CD14-positive monocyte (primary cell): ENCODE results near the gene CDC42BPG. TPM values are rescaled to one million over a fixed set of nuclear protein-coding genes. Genes with fewer than 3 reads are reported as not detected.

Experiments
- DNase-seq, 3 donors: peaks; one replicate each; pipeline ENCODE4 v3.0.0-alpha.2; 2011 to 2022
- H2AFZ ChIP-seq: 2 replicates; pipeline ENCODE4 v1.6.0; 2012; ENCODE audit warnings: mild to moderate bottlenecking, low read depth, low read length, inconsistent platforms; ENCODE audit not compliant: insufficient read depth, poor library complexity, severe bottlenecking
- H3K27ac ChIP-seq, 2 donors: 1 replicate in 1 of 2; 2 replicates in 1 of 2; pipeline ENCODE4 v1.5.1; 2012 to 2013; ENCODE audit warnings: low read length in 2 of 2, control low read depth in 1 of 2, inconsistent platforms in 1 of 2, low read depth in 1 of 2, mild to moderate bottlenecking in 1 of 2
- H3K27me3 ChIP-seq, 2 donors: one replicate each; pipeline versions ENCODE4 v1.6.0 to v1.6.1; 2011 to 2013; ENCODE audit warnings: low read length in 2 of 2; ENCODE audit not compliant: control insufficient read depth in 2 of 2, insufficient read depth in 2 of 2
- H3K36me3 ChIP-seq, 2 donors: replicated peaks in 1 of 2; 1 replicate in 1 of 2; 2 replicates in 1 of 2; pipeline versions ENCODE4 v1.5.1 to v1.6.1; 2012 to 2013; ENCODE audit warnings: low read length in 2 of 2, control low read depth in 1 of 2, inconsistent platforms in 1 of 2, mild to moderate bottlenecking in 1 of 2; ENCODE audit not compliant: insufficient read depth in 2 of 2, control insufficient read depth in 1 of 2
- H3K4me1 ChIP-seq, 2 donors: 1 replicate in 1 of 2; 2 replicates in 1 of 2; pipeline versions ENCODE4 v1.5.1 to v1.6.1; 2012 to 2013; ENCODE audit warnings: low read length in 2 of 2, control low read depth in 1 of 2, inconsistent platforms in 1 of 2, mild to moderate bottlenecking in 1 of 2, moderate library complexity in 1 of 2; ENCODE audit not compliant: insufficient read depth in 2 of 2, control insufficient read depth in 1 of 2
- H3K4me2 ChIP-seq: replicated peaks from 2 replicates; pipeline ENCODE3; 2012; ENCODE audit warnings: low read length, moderate library complexity, mild to moderate bottlenecking; ENCODE audit not compliant: poor library complexity, severe bottlenecking; ENCODE audit errors: extremely low read depth
- H3K4me3 ChIP-seq, 3 experiments: fragments of 200-600 bp in 1 of 3; sonication (generic) in 1 of 3; replicated peaks in 1 of 3; 1 replicate in 2 of 3; 2 replicates in 1 of 3; pipeline ENCODE4 v1.5.1; 2011 to 2013; ENCODE audit warnings: low read length in 3 of 3, mild to moderate bottlenecking in 3 of 3, control low read depth in 2 of 3, low read depth in 2 of 3, inconsistent platforms in 1 of 3, moderate library complexity in 1 of 3
- H3K79me2 ChIP-seq: 2 replicates; pipeline ENCODE4 v1.6.0; 2012; ENCODE audit warnings: mild to moderate bottlenecking, control low read depth, inconsistent platforms, low read length, moderate library complexity; ENCODE audit not compliant: insufficient read depth
- H3K9ac ChIP-seq: 2 replicates; pipeline ENCODE4 v1.6.0; 2017; ENCODE audit warnings: low read length, mild to moderate bottlenecking; ENCODE audit not compliant: insufficient read depth, poor library complexity, severe bottlenecking
- H3K9me3 ChIP-seq, 2 donors: replicated peaks in 1 of 2; 1 replicate in 1 of 2; 2 replicates in 1 of 2; pipeline versions ENCODE4 v1.5.1 to v1.6.1; 2012 to 2013; ENCODE audit warnings: low read length in 2 of 2, control low read depth in 1 of 2; ENCODE audit not compliant: control insufficient read depth in 1 of 2, insufficient read depth in 1 of 2
- H4K20me1 ChIP-seq: 2 replicates; pipeline ENCODE4 v1.6.0; 2012; ENCODE audit warnings: mild to moderate bottlenecking, low read length, control low read depth, moderate library complexity; ENCODE audit not compliant: insufficient read depth
- H3K27ac Mint-ChIP-seq, 7 donors: one replicate each; pipeline ENCODE4 v1.8.0; 2020; ENCODE audit warnings: mild to moderate bottlenecking in 7 of 7, mixed read lengths in 7 of 7, moderate library complexity in 6 of 7, inconsistent platforms in 2 of 7
- H3K27me3 Mint-ChIP-seq, 3 donors: one replicate each; pipeline ENCODE4 v1.8.0; 2021 to 2022; ENCODE audit warnings: low read depth in 3 of 3, mild to moderate bottlenecking in 3 of 3, mixed read lengths in 3 of 3, moderate library complexity in 3 of 3, inconsistent platforms in 1 of 3
- H3K36me3 Mint-ChIP-seq, 2 donors: one replicate each; pipeline ENCODE4 v1.8.0; 2020; ENCODE audit warnings: mixed read lengths in 2 of 2, inconsistent platforms in 1 of 2, mild to moderate bottlenecking in 1 of 2
- H3K4me1 Mint-ChIP-seq: one replicate; pipeline ENCODE4 v1.8.0; 2020; ENCODE audit warnings: mild to moderate bottlenecking, mixed read lengths
- H3K4me3 Mint-ChIP-seq, 2 donors: one replicate each; pipeline ENCODE4 v1.8.0; 2020; ENCODE audit warnings: mild to moderate bottlenecking in 2 of 2, mixed read lengths in 2 of 2, moderate library complexity in 1 of 2
- H3K9me3 Mint-ChIP-seq, 7 donors: one replicate each; pipeline ENCODE4 v1.8.0; 2020 to 2022; ENCODE audit warnings: mixed read lengths in 7 of 7, mild to moderate bottlenecking in 6 of 7, moderate library complexity in 6 of 7, inconsistent platforms in 2 of 7
- CTCF ChIP-seq: fragments of 200-600 bp; IDR thresholded peaks from one replicate; pipeline ENCODE4 v1.8.0; 2022; ENCODE audit warnings: antibody characterized with exemption, mild to moderate bottlenecking
- WGBS: methylation state at CpG from one replicate; pipeline ENCODE4 v1.1.5; 2013; ENCODE audit warnings: missing lambda C conversion rate; ENCODE audit not compliant: insufficient coverage; 5-methylcytosine and 5-hydroxymethylcytosine counted together
- intact Hi-C, 2 donors: fragments of 100-400 bp; cut with micrococcal nuclease; formaldehyde crosslinking; loops; one replicate each; pipeline versions ENCODE4 v1.15.0 to v1.15.1; 2023
- polyA plus RNA-seq, 3 donors: library from polyadenylated mRNA; depleted of rRNA in 1 of 3; unstranded in 2 of 3; stranded (reverse) in 1 of 3; fragments of 300-500 nt in 2 of 3; fragments of >200 nt in 1 of 3; fragmentation: Illumina TruSeq in 2 of 3; gene quantifications; 1 replicate in 2 of 3; 2 replicates in 1 of 3; pipeline ENCODE4 v1.2.3, GENCODE V29; 2012 to 2021

CDC42BPG gene
- polyA plus RNA-seq, 3 donors: 0.23 TPM; not detected in 2

- H3K4me1 ChIP-seq: peaks cover 13 to 18% of the 10 kb centered on the region in 2 donors
- peaks cover 6% of the 10 kb centered on the region for H4K20me1 ChIP-seq
- H3K27ac ChIP-seq: no peak overlapping the region
- 75% methylated on average over 15 of the region's 25 CpGs for WGBS
- no peaks in the 10 kb centered on the region for H3K79me2 ChIP-seq
- no peak overlapping the region for H3K4me2 ChIP-seq
- no peak overlapping the region for H2AFZ ChIP-seq
- Mint-ChIP-seq H3K4me3 (no peak overlapping the region), H3K4me1 (peaks cover 10% of the 10 kb centered on the region), H3K9me3 (no peaks in the 10 kb centered on the region), H3K27me3 (peaks cover 4 to 5% (median 5%) of the 10 kb centered on the region in 3 donors), H3K36me3 (peaks cover 30 to 32% of the 10 kb centered on the region in 2 donors), H3K27ac (no peak overlapping the region)
- no peaks in the 10 kb centered on the region for H3K9me3 ChIP-seq
- no peak overlapping the region for H3K4me3 ChIP-seq
- no peak for TF ChIP-seq CTCF
- intact Hi-C loops: loop anchor here (1.0 kb wide), 1 partner anchor 46 kb away; no protein-coding TSS in a partner anchor
- H3K27me3 ChIP-seq: no peaks in the 10 kb centered on the region
- no peak overlapping the region for H3K9ac ChIP-seq
- peaks cover 34 to 38% of the 10 kb centered on the region in 2 donors for H3K36me3 ChIP-seq
- DNase-seq: no peak
Observed at GRCh38 chr11:64893194-64894069, 49.0 kb upstream of the CDC42BPG start.

- H3K36me3 ChIP-seq: peaks cover 28 to 32% of the 10 kb centered on the region in 2 donors
- no peaks in the 10 kb centered on the region for H3K79me2 ChIP-seq
- Mint-ChIP-seq H3K4me1 (peaks cover 16% of the 10 kb centered on the region), H3K27me3 (peaks cover 4 to 5% (median 5%) of the 10 kb centered on the region in 3 donors), H3K9me3 (no peaks in the 10 kb centered on the region), H3K4me3 (no peak overlapping the region), H3K36me3 (peaks cover 24 to 26% of the 10 kb centered on the region in 2 donors), H3K27ac (no peak overlapping the region)
- no peak for DNase-seq
- no peaks in the 10 kb centered on the region for H3K27me3 ChIP-seq
- no peak overlapping the region for H2AFZ ChIP-seq
- no peak overlapping the region for H3K4me2 ChIP-seq
- H3K9me3 ChIP-seq: no peaks in the 10 kb centered on the region
- no peak overlapping the region for H3K27ac ChIP-seq
- no peak for TF ChIP-seq CTCF
- WGBS: 100% methylated on average over 6 of the region's 10 CpGs
- intact Hi-C loops: loop anchor here in 1 of 2 donors (1.0 kb wide), 1 partner anchor 46 kb away; no protein-coding TSS in a partner anchor
- H3K4me1 ChIP-seq: peaks cover 19 to 24% of the 10 kb centered on the region in 2 donors
- H3K9ac ChIP-seq: no peak overlapping the region
- H3K4me3 ChIP-seq: no peak overlapping the region
- H4K20me1 ChIP-seq: peaks cover 6% of the 10 kb centered on the region
Observed at GRCh38 chr11:64892838-64893193, 48.4 kb upstream of the CDC42BPG start.
